ENCODE results near the gene PTPRO.
A peak's percentile ranks its signal among the peaks of the same experiment; 100 is the strongest.

PTPRO gene

GRCh38 chr12:15522574-15523187 is 200.4 kb downstream of the PTPRO start:
- H3K36me3 ChIP-seq, result no peaks in the 10 kb centered on the region
- no peaks in the 10 kb centered on the region for H3K4me1 ChIP-seq
- intact Hi-C loops (cut with DNase I; ENCODE audit: low total_unique reads), result loop anchor here (5.0 kb wide), 1 partner anchor 245 kb away; no protein-coding TSS in a partner anchor
- TF ChIP-seq CTCF (IDR thresholded peaks at IDR 0.05), result peak; percentile 50 to 71
- DNase-seq, result no peak
- no peaks in the 10 kb centered on the region for H3K27me3 ChIP-seq
- H3K27ac ChIP-seq, result no peak overlapping the region
- H3K4me3 ChIP-seq, result no peak overlapping the region
- H3K9me3 ChIP-seq, result no peaks in the 10 kb centered on the region

- no peak for DNase-seq
- Histone ChIP-seq H3K27ac (no peak overlapping the region), H3K9me3 (no peaks in the 10 kb centered on the region), H3K36me3 (no peaks in the 10 kb centered on the region), H3K27me3 (no peaks in the 10 kb centered on the region), H3K4me3 (no peak overlapping the region), H3K4me1 (peaks cover 0 to 5% (median 0%) of the 10 kb centered on the region in 4 donors)
- TF ChIP-seq CTCF (IDR thresholded peaks at IDR 0.05), result no peak
- intact Hi-C loops (cut with DNase I; ENCODE audit: low total_unique reads), result no loop called here
Observed at GRCh38 chr12:15525441-15525840, 203.1 kb downstream of the PTPRO start.

GRCh38 chr12:15526033-15526432 is 203.7 kb downstream of the PTPRO start:
- H3K36me3 ChIP-seq, result no peaks in the 10 kb centered on the region
- DNase-seq, result no peak
- H3K27me3 ChIP-seq, result no peaks in the 10 kb centered on the region
- H3K27ac ChIP-seq, result no peak overlapping the region
- intact Hi-C loops (cut with DNase I; ENCODE audit: low total_unique reads), result no loop called here
- no peaks in the 10 kb centered on the region for H3K9me3 ChIP-seq
- no peak for TF ChIP-seq CTCF (IDR thresholded peaks at IDR 0.05)
- peaks cover 0 to 11% (median 0%) of the 10 kb centered on the region in 4 donors for H3K4me1 ChIP-seq
- no peak overlapping the region for H3K4me3 ChIP-seq

GRCh38 chr12:15527201-15528080 is 205.1 kb downstream of the PTPRO start:
- DNase-seq, result peak; percentile 53 to 69
- Histone ChIP-seq H3K27me3 (no peaks in the 10 kb centered on the region), H3K4me1 (peaks cover 0 to 25% (median 0%) of the 10 kb centered on the region in 4 donors), H3K4me3 (no peak overlapping the region), H3K27ac (peak overlapping the region in 1 of 2 donors; percentile 12), H3K9me3 (no peaks in the 10 kb centered on the region), H3K36me3 (no peaks in the 10 kb centered on the region)
- peak in 1 of 2 experiments; percentile 4 for TF ChIP-seq CTCF (IDR thresholded peaks at IDR 0.05)
- intact Hi-C loops (cut with DNase I; ENCODE audit: low total_unique reads), result no loop called here

- no peaks in the 10 kb centered on the region for H3K36me3 ChIP-seq
- DNase-seq, result no peak
- no peak overlapping the region for H3K27ac ChIP-seq
- intact Hi-C loops (cut with DNase I; ENCODE audit: low total_unique reads), result no loop called here
- H3K9me3 ChIP-seq, result no peaks in the 10 kb centered on the region
- H3K4me1 ChIP-seq, result peaks cover 0 to 25% (median 0%) of the 10 kb centered on the region in 4 donors
- no peaks in the 10 kb centered on the region for H3K27me3 ChIP-seq
- TF ChIP-seq CTCF (IDR thresholded peaks at IDR 0.05), result no peak
- H3K4me3 ChIP-seq, result no peak overlapping the region
Observed at GRCh38 chr12:15528666-15529065, 206.4 kb downstream of the PTPRO start.
